Gastrocnemius medialis (tissue), 4 donors: ENCODE results near the gene IL5RA.

ENCODE experiments used
- CTCF ChIP-seq, 5 experiments: fragments of 450-650 bp in 3 of 5; fragments of 200-600 bp in 2 of 5; sonication (generic) in 2 of 5; IDR thresholded peaks in 4 of 5; conservative IDR thresholded peaks in 1 of 5; 1 replicate in 4 of 5; 2 replicates in 1 of 5; pipeline ENCODE4 v1.5.1; 2016 to 2019; ENCODE audit warnings: antibody characterized with exemption in 5 of 5, mild to moderate bottlenecking in 3 of 5, moderate library complexity in 3 of 5
- POLR2A ChIP-seq, 2 donors: fragments of 450-650 bp; IDR thresholded peaks; one replicate each; pipeline ENCODE4 v1.6.1; 2017; ENCODE audit warnings: antibody characterized with exemption in 2 of 2, mild to moderate bottlenecking in 2 of 2, moderate library complexity in 2 of 2

GRCh38 chr3:3105246-3105645 is 4.9 kb downstream of the IL5RA start:
- TF ChIP-seq CTCF (IDR thresholded peaks at IDR 0.05 in 4 of 5, conservative IDR thresholded peaks at IDR 0.05 in 1 of 5) = no peak
- TF ChIP-seq POLR2A (IDR thresholded peaks at IDR 0.05) = no peak
